Measurements from ENCODE around the gene OR6C65. TPM values are rescaled to one million over a fixed set of nuclear protein-coding genes. Genes with fewer than 3 reads are reported as not detected.

Gene OR6C65
- total RNA-seq, 3 donors from 2014 or later = not detected

DNA sequence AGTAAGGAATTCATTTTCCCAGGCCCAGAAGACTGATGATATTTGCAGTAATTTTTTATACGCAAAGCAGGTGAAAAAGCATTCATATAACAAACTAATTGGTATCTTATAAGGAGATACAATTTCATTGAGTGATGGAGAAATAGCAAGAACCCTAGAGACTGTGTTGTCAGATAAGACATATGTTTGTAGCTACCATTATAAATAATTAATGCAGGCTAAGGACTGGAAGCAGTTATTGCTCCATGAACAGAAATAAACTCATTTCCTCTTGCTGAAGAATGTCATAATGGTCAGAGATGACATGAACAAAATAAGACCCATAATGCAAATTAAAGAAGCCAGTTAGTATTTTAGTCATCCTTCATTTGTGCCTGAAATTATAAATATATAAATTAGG, 45.0 kb downstream of the OR6C65 start:
- intact Hi-C loops (cut with DNase I, micrococcal nuclease) = no loop called here

DNA sequence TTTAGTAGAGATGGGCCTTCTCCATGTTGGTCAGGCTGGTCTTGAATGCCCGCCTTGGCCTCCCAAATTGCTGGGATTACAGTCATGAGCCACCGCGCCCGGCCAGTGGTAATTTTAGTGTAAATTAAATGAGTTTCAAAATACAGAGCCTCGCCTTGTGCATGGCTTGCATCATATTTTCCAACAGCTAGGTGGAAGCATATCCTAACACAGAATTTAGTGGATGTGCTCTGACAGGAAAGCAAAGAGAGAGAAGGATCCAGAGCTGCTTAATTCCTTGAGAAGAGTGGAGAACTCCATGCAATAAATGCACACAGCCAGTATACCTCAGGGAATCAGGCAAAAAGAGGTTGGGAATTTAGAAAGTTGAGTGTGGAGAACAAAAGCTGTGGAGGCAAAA, 46.0 kb downstream of the OR6C65 start:
- TF ChIP-seq, protein P1, sequence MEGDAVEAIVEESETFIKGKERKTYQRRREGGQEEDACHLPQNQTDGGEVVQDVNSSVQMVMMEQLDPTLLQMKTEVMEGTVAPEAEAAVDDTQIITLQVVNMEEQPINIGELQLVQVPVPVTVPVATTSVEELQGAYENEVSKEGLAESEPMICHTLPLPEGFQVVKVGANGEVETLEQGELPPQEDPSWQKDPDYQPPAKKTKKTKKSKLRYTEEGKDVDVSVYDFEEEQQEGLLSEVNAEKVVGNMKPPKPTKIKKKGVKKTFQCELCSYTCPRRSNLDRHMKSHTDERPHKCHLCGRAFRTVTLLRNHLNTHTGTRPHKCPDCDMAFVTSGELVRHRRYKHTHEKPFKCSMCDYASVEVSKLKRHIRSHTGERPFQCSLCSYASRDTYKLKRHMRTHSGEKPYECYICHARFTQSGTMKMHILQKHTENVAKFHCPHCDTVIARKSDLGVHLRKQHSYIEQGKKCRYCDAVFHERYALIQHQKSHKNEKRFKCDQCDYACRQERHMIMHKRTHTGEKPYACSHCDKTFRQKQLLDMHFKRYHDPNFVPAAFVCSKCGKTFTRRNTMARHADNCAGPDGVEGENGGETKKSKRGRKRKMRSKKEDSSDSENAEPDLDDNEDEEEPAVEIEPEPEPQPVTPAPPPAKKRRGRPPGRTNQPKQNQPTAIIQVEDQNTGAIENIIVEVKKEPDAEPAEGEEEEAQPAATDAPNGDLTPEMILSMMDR (IDR thresholded peaks at IDR 0.05) = no peak
- intact Hi-C loops (cut with DNase I, micrococcal nuclease) = no loop called here
- Histone ChIP-seq H3K36me3 (ENCODE audit: low read depth) (no peaks in the 10 kb centered on the region), H3K9me3 (peaks cover under 1% of the 10 kb centered on the region), H3K4me3 (no peak overlapping the region), H3K4me1 (ENCODE audit: low read depth) (no peaks in the 10 kb centered on the region)
- ATAC-seq (no peak), DNase-seq (no peak)

More for the DNA sequence above, 45.0 kb downstream of the OR6C65 start:
- ATAC-seq (no peak), DNase-seq (no peak)
- peaks cover 6% of the 10 kb centered on the region for H3K9me3 ChIP-seq
- no peak overlapping the region for H3K4me3 ChIP-seq
- H3K36me3 ChIP-seq (ENCODE audit: low read depth) = no peaks in the 10 kb centered on the region
- TF ChIP-seq, protein P1 (IDR thresholded peaks at IDR 0.05) = no peak
- H3K4me1 ChIP-seq (ENCODE audit: low read depth) = no peaks in the 10 kb centered on the region

DNA sequence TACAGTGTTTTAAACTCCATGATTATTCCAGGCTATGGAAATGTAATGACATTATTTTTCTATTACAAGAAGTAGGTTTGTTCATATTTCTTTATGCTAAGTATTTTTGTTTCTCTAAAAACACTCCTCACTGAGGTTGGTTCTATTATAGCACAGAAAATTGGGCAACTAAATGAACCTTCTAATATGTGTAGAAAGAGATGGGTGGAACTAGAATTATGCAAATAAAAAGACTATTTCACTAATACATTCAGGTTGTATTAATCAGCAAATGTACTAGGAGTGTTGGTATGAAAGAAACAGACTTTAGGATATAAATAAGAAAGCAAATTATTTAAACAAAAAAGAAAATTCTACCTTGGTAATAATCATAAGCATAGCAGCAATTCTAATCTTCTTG, 48.5 kb downstream of the OR6C65 start:
- Histone ChIP-seq H3K4me1 (ENCODE audit: low read depth) (no peaks in the 10 kb centered on the region), H3K36me3 (ENCODE audit: low read depth) (no peaks in the 10 kb centered on the region), H3K9me3 (no peaks in the 10 kb centered on the region), H3K4me3 (no peak overlapping the region)
- ATAC-seq (no peak), DNase-seq (no peak)
- TF ChIP-seq, protein P1 (IDR thresholded peaks at IDR 0.05) = no peak
- intact Hi-C loops (cut with DNase I, micrococcal nuclease) = no loop called here

Other genes with a start within 250 kb of the OR6C65 start
- gene OR10A7, start 179.5 kb upstream of the OR6C65 start, total RNA-seq = not detected
- not detected for gene OR6C74, start 155.9 kb upstream of the OR6C65 start, total RNA-seq
- not detected for gene OR6C6, start 104.0 kb upstream of the OR6C65 start, total RNA-seq
- gene OR6C1, start 86.2 kb upstream of the OR6C65 start, total RNA-seq = not detected
- gene OR6C3, start 69.8 kb upstream of the OR6C65 start, total RNA-seq = not detected
- gene OR6C75, start 37.6 kb upstream of the OR6C65 start, total RNA-seq = not detected
- gene OR6C76, start 25.7 kb downstream of the OR6C65 start, total RNA-seq = not detected
- gene OR6C2, start 43.5 kb downstream of the OR6C65 start, total RNA-seq = not detected
- gene OR6C70, start 69.6 kb downstream of the OR6C65 start, total RNA-seq = not detected
- not detected for gene OR6C68, start 91.8 kb downstream of the OR6C65 start, total RNA-seq
- not detected for gene OR6C4, start 149.1 kb downstream of the OR6C65 start, total RNA-seq
- gene OR2AP1, start 171.9 kb downstream of the OR6C65 start, total RNA-seq = not detected
- gene OR10P1, start 236.4 kb downstream of the OR6C65 start, total RNA-seq = not detected

All from mucosa of descending colon (tissue), 3 donors.